MM.1S (cell line): ENCODE results near the gene TRNT1.

ENCODE experiments used
- CTCF ChIP-seq: fragments of 300-600 bp; sonication (generic); IDR thresholded peaks from 2 replicates; pipeline ENCODE4 v1.5.1; 2016; ENCODE audit warnings: antibody characterized with exemption, low read length, mixed read lengths
- EZH2 ChIP-seq: fragments of 300-600 bp; sonication (generic); optimal IDR thresholded peaks from 2 replicates; pipeline ENCODE3; 2017; ENCODE audit warnings: low read depth, mild to moderate bottlenecking, antibody characterized with exemption, low read length, mixed read lengths
- EZH2phosphoT487 ChIP-seq: fragments of 300-600 bp; sonication (generic); IDR thresholded peaks from 2 replicates; pipeline ENCODE4 v1.6.1; 2018; ENCODE audit warnings: antibody characterized with exemption, low read length

- TF ChIP-seq CTCF, result no peak
- no peak for TF ChIP-seq EZH2
- no peak for TF ChIP-seq EZH2phosphoT487
Observed at GRCh38 chr3:3191675-3192285, 65.0 kb downstream of the TRNT1 start.
